HG02973 (cell line): ENCODE results near the gene JAZF1.
"Not testable (repeated sequence)": the region's sequence is repeated elsewhere in the genome, so short reads cannot be mapped to it uniquely, and the experiment has no call there.

Experiments
- ATAC-seq: cut with Tn5 transposase; IDR thresholded peaks from one replicate; pipeline ENCODE4 v1.9.1; 2021; ENCODE audit warnings: moderate library complexity; ENCODE audit not compliant: unreplicated experiment

JAZF1 gene

DNA sequence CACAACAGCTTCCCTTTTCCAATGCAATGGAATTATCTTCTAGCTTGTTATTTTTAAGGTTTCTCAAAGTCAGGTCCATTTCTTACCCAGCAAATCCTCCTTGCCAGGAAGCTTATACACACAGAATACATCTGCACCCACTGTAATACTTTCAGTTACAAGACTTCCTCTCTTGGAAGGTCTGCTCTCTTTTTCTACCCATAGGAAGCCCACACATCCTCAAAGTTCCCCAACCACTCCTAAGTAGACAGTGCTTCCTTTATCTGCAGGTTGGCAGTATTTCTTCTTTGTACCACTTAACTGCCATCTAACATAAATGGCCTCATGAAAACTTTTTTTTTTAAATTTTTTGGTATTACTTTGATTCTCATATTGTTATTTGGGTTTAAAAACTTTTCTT is 285.0 kb downstream of the JAZF1 start:
- ATAC-seq, result no peak

DNA sequence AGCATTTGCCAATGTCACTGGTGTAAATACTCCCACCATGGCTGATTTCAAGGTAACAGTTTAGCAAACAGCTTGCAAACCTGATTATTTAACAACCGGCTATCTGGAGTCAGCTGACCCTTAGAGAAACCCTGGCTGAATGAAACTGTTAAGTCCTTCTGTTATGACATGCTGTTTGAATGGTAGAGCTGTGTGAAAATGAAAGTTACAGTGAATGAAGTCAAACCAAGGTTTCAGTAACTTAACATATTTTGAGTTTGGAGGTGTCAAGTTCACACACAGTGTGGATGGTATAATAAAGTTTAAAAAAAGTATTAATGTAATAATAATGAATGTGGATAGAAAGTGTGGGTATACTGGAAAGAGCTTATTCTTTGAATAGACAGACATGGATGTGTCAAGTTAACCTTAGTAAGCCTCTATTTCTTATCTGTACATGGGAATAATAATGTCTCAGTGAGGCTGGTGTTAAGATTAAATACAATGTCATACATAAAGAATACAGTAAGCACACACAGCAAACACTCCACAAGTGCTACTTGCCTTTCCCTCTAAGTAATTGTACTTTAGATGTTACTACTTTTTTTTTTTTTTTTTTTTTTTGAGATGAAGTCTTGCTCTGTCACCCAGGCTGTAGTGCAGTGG is 290.3 kb downstream of the JAZF1 start:
- peak; percentile 99 for ATAC-seq

DNA sequence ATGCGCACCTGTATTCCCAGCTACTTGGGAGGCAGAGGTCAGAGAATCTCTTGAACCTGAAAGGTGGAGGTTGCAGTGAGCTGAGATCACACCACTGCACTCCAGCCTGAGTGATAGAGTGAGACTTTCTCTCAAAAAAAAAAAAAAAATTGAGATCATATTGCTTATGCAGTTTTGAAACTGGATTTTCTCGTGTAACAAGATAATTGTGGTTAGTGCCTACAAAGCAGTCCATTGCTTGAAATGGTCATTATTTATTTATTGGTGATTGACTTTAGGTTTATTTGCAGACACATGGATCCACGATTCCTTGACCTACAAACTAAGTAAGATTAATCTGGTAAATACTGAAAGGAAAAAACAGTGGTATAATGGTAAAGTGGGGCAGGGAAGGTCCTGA is 290.8 kb downstream of the JAZF1 start:
- no peak for ATAC-seq

GRCh38 chr7:27888736-27889135 is 291.9 kb downstream of the JAZF1 start:
- no peak for ATAC-seq

GRCh38 chr7:27886710-27887109 is 293.9 kb downstream of the JAZF1 start:
- ATAC-seq, result not testable (repeated sequence)

DNA sequence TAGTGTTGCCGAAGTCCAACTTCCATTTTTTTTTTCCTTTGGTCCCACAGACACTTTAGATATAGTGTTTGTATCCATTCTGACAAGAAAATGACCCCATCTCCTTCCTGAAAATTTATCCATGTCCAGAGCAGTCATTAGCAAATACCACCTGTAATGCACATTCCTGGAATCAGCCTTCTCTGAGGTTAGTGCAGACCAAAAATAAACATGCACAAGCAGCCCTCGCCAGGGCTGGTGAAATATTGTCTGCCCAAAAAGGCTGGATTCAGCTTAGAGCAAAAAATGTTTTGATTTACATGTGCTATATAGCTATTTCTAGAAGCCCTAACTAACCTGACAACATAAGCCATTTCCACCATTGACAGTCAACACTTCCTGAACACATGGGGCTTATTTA is 294.9 kb downstream of the JAZF1 start:
- no peak for ATAC-seq

- no peak for ATAC-seq
These were observed 296.9 kb downstream of the JAZF1 start for GRCh38 chr7:27883696-27884095.

DNA sequence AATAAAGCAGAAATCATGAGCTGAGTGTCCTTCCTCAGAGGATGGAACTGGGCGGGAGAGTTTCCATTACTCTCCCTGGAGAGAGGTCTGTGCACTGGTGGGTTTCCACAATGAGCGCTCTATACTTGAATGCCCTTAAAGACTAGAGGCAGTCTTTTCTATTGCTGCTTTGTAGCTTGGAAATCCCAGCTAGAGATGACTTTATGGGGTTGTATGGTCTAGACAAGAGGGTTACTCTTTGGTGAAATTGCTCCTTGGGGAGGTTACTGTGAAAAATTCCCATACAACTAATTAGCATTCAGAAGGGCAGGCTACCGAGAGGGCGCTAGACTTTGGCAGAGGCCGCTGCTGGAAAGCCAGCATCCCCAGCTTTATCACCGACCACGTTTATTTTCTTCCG is 303.8 kb downstream of the JAZF1 start:
- ATAC-seq, result no peak

DNA sequence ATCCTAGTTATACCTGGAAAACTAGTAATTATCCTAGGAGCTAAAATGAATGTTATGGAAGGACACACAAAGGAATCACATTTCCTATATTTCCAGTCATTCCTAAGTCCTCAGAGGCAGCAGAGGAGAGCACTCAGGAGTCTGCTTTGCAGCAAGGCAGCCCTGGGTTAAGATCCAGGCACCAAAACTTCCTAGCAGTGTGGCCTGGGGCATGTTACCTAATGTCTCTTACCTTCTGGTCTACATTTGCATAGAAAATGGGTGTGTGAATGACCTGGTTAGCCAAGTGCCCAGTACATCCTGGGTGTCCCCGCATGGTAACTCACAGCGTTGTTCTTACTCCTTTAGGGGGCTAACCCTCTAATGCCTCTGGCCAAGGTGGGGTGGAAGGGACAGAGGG is 304.8 kb downstream of the JAZF1 start:
- ATAC-seq, result no peak

DNA sequence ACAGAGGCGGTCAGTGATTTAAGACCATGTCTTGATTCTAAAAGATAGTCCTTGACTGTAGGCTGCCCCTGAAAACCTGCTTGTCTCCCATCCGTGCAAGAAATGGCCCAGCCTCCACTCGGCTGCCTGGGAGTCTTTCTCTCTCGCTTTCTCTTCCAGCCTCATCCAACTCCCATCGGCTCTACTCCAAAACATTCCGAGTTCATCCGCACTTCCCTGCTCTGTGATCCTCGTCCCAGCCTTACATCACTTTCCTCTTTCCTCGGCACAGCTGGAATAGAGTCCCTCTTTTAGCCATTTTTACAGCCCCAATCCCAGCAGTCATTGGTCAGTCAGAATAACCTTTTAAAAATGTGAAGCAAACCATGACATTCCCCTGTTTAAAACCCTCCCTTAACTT is 305.5 kb downstream of the JAZF1 start:
- ATAC-seq, result no peak

GRCh38 chr7:27873981-27874957 is 306.3 kb downstream of the JAZF1 start:
- no peak for ATAC-seq

- no peak for ATAC-seq
These were observed 308.0 kb downstream of the JAZF1 start for GRCh38 chr7:27872356-27873275.

GRCh38 chr7:27871866-27872265 is 308.7 kb downstream of the JAZF1 start:
- ATAC-seq, result no peak

- ATAC-seq, result no peak
These were observed 309.5 kb downstream of the JAZF1 start for GRCh38 chr7:27871086-27871485.

DNA sequence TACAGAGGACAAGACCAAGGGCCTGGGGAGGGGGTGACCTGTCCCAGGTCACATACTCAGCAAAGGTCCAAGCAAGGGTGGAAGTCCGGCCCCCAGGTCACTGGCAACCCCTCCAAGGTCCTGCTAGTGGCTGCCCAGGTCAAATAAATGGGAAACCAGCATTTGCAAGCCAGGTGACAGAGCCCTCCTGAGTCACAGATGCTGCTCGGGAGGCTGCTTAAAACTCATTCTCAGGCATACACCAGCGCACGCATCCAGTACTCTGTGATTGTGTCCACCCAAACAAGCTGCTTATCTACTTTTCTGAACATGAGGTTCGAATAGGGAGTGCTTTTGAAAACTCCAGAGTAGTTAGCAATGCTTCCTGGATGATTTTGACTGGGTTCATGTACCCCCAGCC is 310.0 kb downstream of the JAZF1 start:
- ATAC-seq, result no peak

GRCh38 chr7:27869056-27869455 is 311.5 kb downstream of the JAZF1 start:
- ATAC-seq, result no peak

GRCh38 chr7:27868131-27868550 is 312.5 kb downstream of the JAZF1 start:
- ATAC-seq, result no peak

DNA sequence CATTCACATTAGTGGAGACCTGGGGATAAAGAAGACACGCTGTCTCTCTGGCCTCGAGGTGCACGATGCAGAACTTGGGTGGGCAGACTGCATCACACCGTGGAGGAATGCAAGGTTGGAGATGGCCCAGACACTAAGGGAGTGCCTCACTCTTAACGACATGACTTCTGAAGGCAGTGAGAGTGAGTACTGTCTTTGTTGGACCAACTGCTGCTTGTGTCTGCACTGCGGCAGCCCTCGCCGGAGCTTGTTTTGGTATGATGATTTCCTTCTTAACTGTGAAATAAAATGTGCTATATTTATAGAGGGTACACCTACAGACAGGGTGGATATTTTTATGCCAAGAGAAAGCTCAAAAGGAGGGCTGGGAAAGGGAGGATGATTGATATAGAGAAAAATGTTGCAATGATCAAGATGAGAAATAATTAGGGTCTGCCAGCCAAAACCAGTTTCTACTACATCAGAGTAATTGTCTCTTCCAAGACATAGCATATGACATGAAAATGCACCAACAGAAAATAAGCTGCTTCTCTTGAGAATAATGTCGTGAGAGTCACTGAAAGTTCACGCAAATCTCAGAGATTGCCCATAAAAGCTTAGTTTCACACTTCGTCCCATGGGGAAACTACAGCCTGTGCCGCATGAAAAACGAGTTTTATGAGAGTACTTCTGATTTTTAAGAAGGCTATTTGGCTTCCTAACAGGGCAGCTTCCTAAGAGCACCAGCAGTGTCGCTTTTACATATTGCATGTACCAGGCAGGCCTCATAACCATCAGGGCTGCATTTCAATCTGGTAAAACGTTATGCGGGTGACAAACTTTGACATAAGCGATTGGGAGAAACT is 313.5 kb downstream of the JAZF1 start:
- ATAC-seq, result no peak

GRCh38 chr7:27866256-27866655 is 314.3 kb downstream of the JAZF1 start:
- no peak for ATAC-seq

DNA sequence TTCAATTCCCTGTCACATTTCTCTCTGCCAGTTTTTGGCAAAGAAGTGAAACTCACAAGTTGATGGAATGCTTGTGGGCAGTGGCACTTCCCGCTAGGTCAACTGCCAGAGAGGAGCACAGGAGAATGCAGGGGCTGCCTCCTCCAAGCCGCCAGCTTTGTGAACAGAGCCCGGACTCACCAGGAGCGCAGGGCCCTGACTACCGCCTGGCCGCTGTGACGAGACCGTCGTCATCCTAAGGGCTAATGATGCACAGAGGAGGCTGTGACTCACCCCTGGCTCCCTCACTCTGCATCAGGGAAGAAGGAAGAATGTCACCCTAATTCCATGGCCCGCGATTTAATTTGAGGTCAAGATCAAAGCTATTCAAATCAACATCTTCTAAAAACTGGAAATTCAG is 316.7 kb downstream of the JAZF1 start:
- no peak for ATAC-seq
